K562 (cell line): ENCODE results near the gene DHX40. TPM values are rescaled to one million over a fixed set of nuclear protein-coding genes. Genes with fewer than 3 reads are reported as not detected.

Experiments used
- ATAC-seq: fragments of 200-7000 bp; cut with Tn5 transposase; 3 replicates; pipeline ENCODE4 v1.9.1; 2020; ENCODE audit warnings: moderate library complexity
- BruUV-seq: library from RNA; stranded (reverse); fragments of 400-500 nt; replicated peaks from 2 replicates; lab custom pipeline; 2021; lab: Mats Ljungman, UMichigan
- CTCF ChIA-PET: fragments of 300-600 bp; formaldehyde crosslinking; extraction: SDS; loops from one replicate; lab custom pipeline; 2021; ENCODE audit warnings: low intra/inter-chr PET ratio; lab: Yijun Ruan, JAX
- POLR2A ChIA-PET: fragments of 300-600, 350-650 bp; sonication (Branson Sonifier 250); formaldehyde crosslinking; extraction: SDS; loops from one replicate; lab custom pipeline; 2021; ENCODE audit warnings: antibody characterized with exemption, inconsistent platforms; lab: Yijun Ruan, JAX
- DNase-seq, 4 experiments: peaks; one replicate each; pipeline versions ENCODE4 v3.0.0 to v3.0.0-alpha.2; 2011 to 2018; ENCODE audit warnings: low spot score in 3 of 4, mixed read lengths in 3 of 4; ENCODE audit errors: extremely low read depth in 1 of 4
- FAIRE-seq: peaks from 2 replicates; lab custom pipeline; 2011; peaks lifted over from hg19 to GRCh38; lab: Jason Lieb, UNC
- H2AFZ ChIP-seq: 2 replicates; pipeline ENCODE4 v1.6.0; 2011; ENCODE audit warnings: low read depth, low read length, control low read depth, inconsistent platforms
- H3K27ac ChIP-seq: fragments of 200-600 bp; 3 replicates; pipeline ENCODE4 v1.8.0; 2011; ENCODE audit warnings: low read depth, mild to moderate bottlenecking, control low read depth, inconsistent platforms, low read length, moderate library complexity, mixed read lengths; ENCODE audit errors: extremely low read depth
- H3K27me3 ChIP-seq, 2 experiments: fragments of 300-600 bp in 1 of 2; 2 replicates in 1 of 2; 3 replicates in 1 of 2; pipeline versions ENCODE4 v1.6.0 to v1.8.0; 2011; ENCODE audit warnings: inconsistent platforms in 2 of 2, low read length in 2 of 2, mild to moderate bottlenecking in 1 of 2, mixed read lengths in 1 of 2, moderate library complexity in 1 of 2; ENCODE audit not compliant: control insufficient read depth in 2 of 2, insufficient read depth in 2 of 2
- H3K36me3 ChIP-seq: fragments of 300-600 bp; 3 replicates; pipeline ENCODE4 v1.8.0; 2011; ENCODE audit warnings: mild to moderate bottlenecking, low read length, inconsistent platforms; ENCODE audit not compliant: control insufficient read depth, insufficient read depth
- H3K4me1 ChIP-seq, 2 experiments: fragments of 200-600 bp in 1 of 2; replicated peaks in 1 of 2; 2 replicates in 1 of 2; 3 replicates in 1 of 2; pipeline versions ENCODE4 v1.5.1 to v1.8.0; 2011; ENCODE audit warnings: inconsistent platforms in 2 of 2, low read length in 2 of 2, mild to moderate bottlenecking in 1 of 2, mixed read lengths in 1 of 2, moderate library complexity in 1 of 2; ENCODE audit not compliant: control insufficient read depth in 2 of 2, insufficient read depth in 2 of 2
- H3K4me2 ChIP-seq: 2 replicates; pipeline ENCODE4 v1.6.1; 2011; ENCODE audit warnings: low read length, control low read depth, inconsistent platforms, mixed read lengths; ENCODE audit not compliant: insufficient read depth
- H3K4me3 ChIP-seq: fragments of 200-600 bp; sonication (generic), shearing (Covaris generic); 2 replicates; pipeline ENCODE4 v1.5.1; 2016; ENCODE audit warnings: control low read depth, inconsistent platforms
- H3K79me2 ChIP-seq: fragments of 200-600 bp; 3 replicates; pipeline ENCODE4 v1.8.0; 2011; ENCODE audit warnings: low read length, inconsistent platforms; ENCODE audit not compliant: control insufficient read depth, insufficient read depth
- H3K9ac ChIP-seq, 2 experiments: 2 replicates each; pipeline versions ENCODE4 v1.6.0 to v1.6.1; 2011; ENCODE audit warnings: low read depth in 2 of 2, low read length in 2 of 2, control low read depth in 1 of 2, inconsistent platforms in 1 of 2, mild to moderate bottlenecking in 1 of 2, mixed read lengths in 1 of 2; ENCODE audit not compliant: insufficient read depth in 1 of 2
- H3K9me1 ChIP-seq: one replicate; pipeline ENCODE4 v1.6.0; 2011; ENCODE audit warnings: inconsistent platforms, mild to moderate bottlenecking, low read length, moderate library complexity; ENCODE audit not compliant: control insufficient read depth, insufficient read depth
- H3K9me3 ChIP-seq: replicated peaks from 2 replicates; pipeline ENCODE4 v1.5.1; 2011; ENCODE audit warnings: low read depth, low read length, inconsistent platforms; ENCODE audit not compliant: control insufficient read depth, insufficient read depth
- H4K20me1 ChIP-seq: replicated peaks from 2 replicates; pipeline ENCODE4 v1.6.1; 2011; ENCODE audit warnings: low read length, inconsistent platforms, mixed read lengths; ENCODE audit not compliant: control insufficient read depth, insufficient read depth
- CBX8 ChIP-seq: fragments of 200-600 bp; sonication (generic); IDR thresholded peaks from 2 replicates; pipeline ENCODE4 v1.6.1; 2012; ENCODE audit warnings: borderline replicate concordance, mixed run types, low read depth, mild to moderate bottlenecking, moderate library complexity, mixed read lengths, low read length, control low read depth, inconsistent platforms; ENCODE audit not compliant: poor library complexity, severe bottlenecking; ENCODE audit errors: extremely low read depth
- CSDE1 ChIP-seq, 2 experiments: fragments of 450-650 bp; IDR thresholded peaks; 2 replicates each; pipeline ENCODE4 v1.6.1; 2016; ENCODE audit warnings: mild to moderate bottlenecking in 1 of 2
- EP300 ChIP-seq: IDR thresholded peaks from 2 replicates; pipeline ENCODE4 v1.6.1; 2012; ENCODE audit warnings: low read length, improper control_type of control experiment
- ETS1 ChIP-seq: conservative IDR thresholded peaks from 2 replicates; pipeline ENCODE4 v1.6.1; 2011; ENCODE audit warnings: low read depth, mild to moderate bottlenecking, low read length; ENCODE audit not compliant: control insufficient read depth
- ETV5 ChIP-seq: sonication (generic); formaldehyde crosslinking; IDR thresholded peaks from 2 replicates; pipeline ENCODE4 v1.4.0; 2020; ENCODE audit warnings: low read depth, mild to moderate bottlenecking, missing genetic modification reagents
- HCFC1 ChIP-seq: IDR thresholded peaks from 2 replicates; pipeline ENCODE4 v1.6.1; 2012; ENCODE audit warnings: low read depth, low read length, improper control_type of control experiment
- MAZ ChIP-seq, 2 experiments: fragments of 450-650 bp in 1 of 2; sonication (generic) in 1 of 2; formaldehyde crosslinking; IDR thresholded peaks in 1 of 2; conservative IDR thresholded peaks in 1 of 2; 2 replicates each; pipeline versions ENCODE4 v1.4.0 to v1.5.0; 2020; ENCODE audit warnings: mild to moderate bottlenecking in 1 of 2, missing genetic modification reagents in 1 of 2
- MXI1 ChIP-seq: IDR thresholded peaks from 2 replicates; pipeline ENCODE4 v1.6.1; 2011; ENCODE audit warnings: low read depth, mild to moderate bottlenecking, improper control_type of control experiment, low read length
- RREB1 ChIP-seq: fragments of 250-450 bp; sonication (Bioruptor Pico); IDR thresholded peaks from 2 replicates; pipeline ENCODE4 v1.4.0; 2020
- SLC30A9 ChIP-seq: fragments of 250-450 bp; sonication (Bioruptor Pico); IDR thresholded peaks from 2 replicates; pipeline ENCODE4 v1.8.0; 2022; ENCODE audit warnings: mild to moderate bottlenecking, moderate library complexity
- SMC3 ChIP-seq: conservative IDR thresholded peaks from 2 replicates; pipeline ENCODE4 v1.6.1; 2011; ENCODE audit warnings: low read depth, low read length, improper control_type of control experiment; ENCODE audit not compliant: insufficient read depth
- TEAD1 ChIP-seq, 2 experiments: fragments of 450-650 bp in 1 of 2; sonication (generic) in 1 of 2; formaldehyde crosslinking; IDR thresholded peaks; 2 replicates each; pipeline versions ENCODE4 v1.4.0 to v1.8.0; 2020 to 2022; ENCODE audit warnings: mild to moderate bottlenecking in 2 of 2, missing genetic modification reagents in 1 of 2
- ZBTB1 ChIP-seq: sonication (generic); formaldehyde crosslinking; IDR thresholded peaks from 2 replicates; pipeline ENCODE4 v1.8.1; 2023; ENCODE audit warnings: missing genetic modification reagents, low read depth, mild to moderate bottlenecking, borderline replicate concordance
- ZEB2 ChIP-seq: fragments of 450-650 bp; IDR thresholded peaks from 2 replicates; pipeline ENCODE4 v1.6.1; 2016
- ZKSCAN1 ChIP-seq: fragments of 150-350 bp; IDR thresholded peaks from 2 replicates; pipeline ENCODE4 v1.6.1; 2016; ENCODE audit warnings: low read depth, low read length
- ZNF316 ChIP-seq: fragments of 450-650 bp; IDR thresholded peaks from 2 replicates; pipeline ENCODE4 v1.6.1; 2016
- WGBS: fragments of 100-300 bp; shearing (Covaris generic); methylation state at CpG from one replicate; pipeline ENCODE4 v1.1.6; 2016; ENCODE audit warnings: low coverage, mixed read lengths; ENCODE audit not compliant: insufficient coverage; ENCODE audit errors: missing lambda C conversion rate; 5-methylcytosine and 5-hydroxymethylcytosine counted together
- in situ Hi-C: fragments of 300-500 bp; cut with MboI; formaldehyde crosslinking; loops from 4 replicates; pipeline ENCODE4 v1.15.0; 2018; ENCODE audit warnings: inconsistent platforms, mixed read lengths
- intact Hi-C: fragments of 100-400 bp; cut with micrococcal nuclease; formaldehyde crosslinking; loops from 2 replicates; pipeline ENCODE4 v1.14.2; 2022
- polyA plus RNA-seq, 8 experiments: library from polyadenylated mRNA; depleted of rRNA in 4 of 8; stranded (reverse) in 5 of 8; unstranded in 3 of 8; fragments of >200 nt; fragmentation: Nextera tagmentation in 2 of 8; fragmentation: Illumina TruSeq in 1 of 8; extraction: Ambion mirVana in 2 of 8; extraction: Trizol in 1 of 8; gene quantifications; 2 replicates each; pipeline versions ENCODE4 v1.2.1 to v1.2.3, GENCODE V29; 2011 to 2014; ENCODE audit warnings: inconsistent platforms in 1 of 8, missing spikeins in 1 of 8
- total RNA-seq, 7 experiments: library from RNA; depleted of rRNA in 6 of 7; stranded (reverse); fragments of >200 nt in 6 of 7; fragmentation: Illumina TruSeq in 2 of 7; extraction: Trizol in 2 of 7; gene quantifications; 2 replicates each; pipeline versions ENCODE4 v1.2.1 to v1.2.3, GENCODE V29; 2011 to 2021; ENCODE audit warnings: low replicate concordance in 1 of 7

The DHX40 gene
- total and polyA plus RNA-seq, 9 of the 15 experiments (the other 6 are each of a cell fraction or from before 2014, with no cell fraction given) = 7.2 to 38.6 (median 18.7) TPM

- 0% methylated on average over 9 of the region's 9 CpGs for WGBS
- FAIRE-seq (peak; percentile 84), DNase-seq (peak; percentile 67 to 83 (median 73)), ATAC-seq (peak; percentile 94)
- H4K20me1 ChIP-seq = no peaks in the 10 kb centered on the region
- H3K9ac ChIP-seq = peak overlapping the region; percentile 41 to 88
- H3K27me3 ChIP-seq = no peaks in the 10 kb centered on the region
- BruUV-seq = TSS peak; percentile 77
- H3K4me1 ChIP-seq = peaks cover 5 to 7% of the 10 kb centered on the region in 2 experiments; a peak in 3 of 5 replicates
- H3K4me3 ChIP-seq = peak overlapping the region; percentile 93
- POLR2A ChIA-PET = interaction anchor here (0.8 to 1.8 kb wide), 4 partner anchors 44 to 61 kb away, joined by 3 to 15 read pairs (median 6); partner anchors contain the start of gene CLTC
- H3K27ac ChIP-seq = peak overlapping the region; percentile 51; the same call in 1 of the 3 replicates
- peaks cover 5% of the 10 kb centered on the region for H3K9me3 ChIP-seq
- no peaks in the 10 kb centered on the region for H3K9me1 ChIP-seq
- H3K79me2 ChIP-seq = peaks cover 13% of the 10 kb centered on the region
- H3K4me2 ChIP-seq = peak overlapping the region; percentile 94
- in situ Hi-C loops (no loop called here), intact Hi-C loops (loop anchor here (2.0 kb wide), 1 partner anchor 53 kb away; the partner anchor contains the start of gene CLTC)
- H2AFZ ChIP-seq = peak overlapping the region; percentile 98
- H3K36me3 ChIP-seq = no peaks in the 10 kb centered on the region
- CTCF ChIA-PET = no interaction called here
- no peak for TF ChIP-seq ETV5
- TF ChIP-seq ZEB2 = no peak
- peak; percentile 4; the same call in 1 of the 2 replicates for TF ChIP-seq ZBTB1 (CRISPR knock-in tag)
- no peak for TF ChIP-seq TEAD1 (CRISPR knock-in tag; IDR thresholded peaks at IDR 0.05)
- TF ChIP-seq EP300 = no peak
- TF ChIP-seq SMC3 = no peak
- TF ChIP-seq ETS1 = no peak
- peak; percentile 40; the same call in 1 of the 2 replicates for TF ChIP-seq RREB1 (CRISPR knock-in tag)
- peak in 1 of 2 experiments; percentile 90; a peak in 2 of 4 replicates for TF ChIP-seq CSDE1 (IDR thresholded peaks at IDR 0.05)
- no peak for TF ChIP-seq ZNF316
- no peak for TF ChIP-seq CBX8
- TF ChIP-seq MAZ (CRISPR knock-in tag; conservative IDR thresholded peaks at IDR 0.05 in 1 of 2, IDR thresholded peaks at IDR 0.05 in 1 of 2) = no peak
- no peak for TF ChIP-seq SLC30A9 (CRISPR knock-in tag)
- TF ChIP-seq HCFC1 = no peak
- 0 out of 2 replicates have a peak, but pooled peaks have one; percentile 16 for TF ChIP-seq MXI1
- TF ChIP-seq ZKSCAN1 = no peak
Observed at GRCh38 chr17:59565959-59566324, 532 bp downstream of the DHX40 start.
